Measurements from ENCODE around the gene AKR1C1. TPM values are rescaled to one million over a fixed set of nuclear protein-coding genes. Genes with fewer than 3 reads are reported as not detected.

AKR1C1 gene
- total RNA-seq, 1 donor: 140 TPM

DNA sequence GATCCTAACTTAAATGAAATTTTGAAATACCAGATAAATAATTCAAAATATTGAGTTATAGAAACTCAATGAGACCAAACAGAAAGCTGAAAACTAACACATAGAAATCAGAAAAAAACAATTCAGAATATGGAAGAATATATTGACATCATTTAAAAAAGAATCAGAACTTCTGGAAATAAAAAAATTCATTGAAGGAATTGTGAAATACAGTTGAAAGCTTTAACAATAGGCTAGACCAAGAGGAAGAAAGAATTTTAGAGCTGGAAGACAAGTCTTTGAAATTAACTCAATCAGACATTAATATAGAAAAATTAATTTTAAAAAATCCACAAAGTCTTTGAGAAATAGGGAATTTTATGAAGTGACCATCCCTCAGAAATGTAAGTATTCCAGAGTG lies 36.8 kb upstream of the AKR1C1 start:
- H4K20me1 ChIP-seq (ENCODE audit: insufficient read depth, low read length): no peaks in the 10 kb centered on the region
- H3K4me1 ChIP-seq (ENCODE audit: insufficient read depth, low read length): no peaks in the 10 kb centered on the region
- no peak overlapping the region for H3K4me3 ChIP-seq (ENCODE audit: insufficient read depth, low read length)
- H3K9me3 ChIP-seq (ENCODE audit: low read depth, low read length): no peaks in the 10 kb centered on the region
- H3K36me3 ChIP-seq (ENCODE audit: insufficient read depth, low read length): no peaks in the 10 kb centered on the region
- no peaks in the 10 kb centered on the region for H3K27me3 ChIP-seq (ENCODE audit: insufficient read depth, low read length)
- H3K79me2 ChIP-seq (ENCODE audit: insufficient read depth, low read length): no peaks in the 10 kb centered on the region
- H2AFZ ChIP-seq (ENCODE audit: low read length): no peak overlapping the region
- no peak overlapping the region for H3K4me2 ChIP-seq (ENCODE audit: insufficient read depth, low read length)
- no peak for TF ChIP-seq CTCF (IDR thresholded peaks at IDR 0.05; ENCODE audit: extremely low read depth, low read depth, low read length)
- no peak for DNase-seq (ENCODE audit: insufficient read length, low spot score, missing footprints)
- H3K27ac ChIP-seq (ENCODE audit: low read depth, low read length): no peak overlapping the region

DNA sequence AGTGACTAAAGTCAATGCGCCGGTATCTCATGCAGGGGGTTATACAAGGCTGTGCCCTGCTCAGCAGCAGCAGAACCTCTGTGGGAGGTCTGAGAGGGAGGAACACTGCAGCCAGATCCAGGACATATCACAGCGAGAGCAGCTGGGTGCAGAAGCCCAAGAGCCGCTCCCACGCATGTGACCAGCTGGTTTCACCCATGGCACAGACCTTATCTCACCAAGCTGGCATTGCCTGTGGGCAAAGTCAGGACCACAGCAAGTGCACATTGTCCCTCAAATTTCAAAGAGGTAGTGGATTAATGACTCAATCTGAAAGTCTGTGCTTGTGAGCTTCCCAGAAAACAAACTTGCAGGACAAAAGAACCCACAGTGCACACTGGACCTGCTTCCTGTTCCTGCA lies 31.6 kb upstream of the AKR1C1 start:
- no peaks in the 10 kb centered on the region for H3K9me3 ChIP-seq (ENCODE audit: low read depth, low read length)
- no peak for DNase-seq (ENCODE audit: insufficient read length, low spot score, missing footprints)

DNA sequence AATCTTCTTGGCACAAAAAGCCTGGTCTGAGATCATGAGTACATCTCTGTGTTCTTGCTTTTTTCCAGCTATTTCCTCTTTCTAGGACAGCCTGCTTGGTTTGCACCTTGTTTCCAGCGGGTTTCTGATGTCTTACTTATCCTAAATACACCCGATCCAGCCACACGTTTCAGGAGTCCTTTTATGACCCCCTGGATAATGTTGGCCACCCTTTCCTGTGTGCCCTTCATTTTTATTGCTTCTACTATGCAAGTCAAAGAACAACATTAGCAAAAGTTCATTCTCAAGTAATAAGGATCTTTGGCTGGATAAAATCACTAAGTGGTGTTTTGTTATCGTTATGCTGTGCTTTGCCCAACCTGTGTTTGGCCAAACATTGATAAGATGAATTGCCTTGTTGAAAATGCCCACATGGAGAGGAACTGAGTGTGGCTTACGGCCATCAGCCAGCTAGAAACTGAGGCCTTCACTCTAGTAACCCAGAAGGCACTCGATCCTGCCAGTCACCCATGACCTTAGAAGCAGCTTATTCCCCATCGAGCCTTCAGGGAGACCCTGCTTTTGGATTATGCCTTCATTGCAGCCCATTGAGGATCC lies 28.7 kb upstream of the AKR1C1 start:
- Histone ChIP-seq H2AFZ (ENCODE audit: low read length) (no peak overlapping the region), H3K4me3 (ENCODE audit: insufficient read depth, low read length) (no peak overlapping the region), H3K79me2 (ENCODE audit: insufficient read depth, low read length) (no peaks in the 10 kb centered on the region), H4K20me1 (ENCODE audit: insufficient read depth, low read length) (no peaks in the 10 kb centered on the region), H3K36me3 (ENCODE audit: insufficient read depth, low read length) (no peaks in the 10 kb centered on the region), H3K4me2 (ENCODE audit: insufficient read depth, low read length) (no peak overlapping the region), H3K4me1 (ENCODE audit: insufficient read depth, low read length) (peaks cover 5% of the 10 kb centered on the region), H3K27me3 (ENCODE audit: insufficient read depth, low read length) (no peaks in the 10 kb centered on the region), H3K27ac (ENCODE audit: low read depth, low read length) (no peak overlapping the region), H3K9me3 (ENCODE audit: low read depth, low read length) (no peaks in the 10 kb centered on the region)
- no peak for TF ChIP-seq CTCF (IDR thresholded peaks at IDR 0.05; ENCODE audit: extremely low read depth, low read depth, low read length)
- DNase-seq (ENCODE audit: insufficient read length, low spot score, missing footprints): no peak

More for the DNA sequence above, 31.6 kb upstream of the AKR1C1 start:
- no peak overlapping the region for H3K4me2 ChIP-seq (ENCODE audit: insufficient read depth, low read length)
- no peaks in the 10 kb centered on the region for H3K4me1 ChIP-seq (ENCODE audit: insufficient read depth, low read length)
- no peak for TF ChIP-seq CTCF (IDR thresholded peaks at IDR 0.05; ENCODE audit: extremely low read depth, low read depth, low read length)
- H3K36me3 ChIP-seq (ENCODE audit: insufficient read depth, low read length): no peaks in the 10 kb centered on the region
- no peaks in the 10 kb centered on the region for H4K20me1 ChIP-seq (ENCODE audit: insufficient read depth, low read length)
- H2AFZ ChIP-seq (ENCODE audit: low read length): no peak overlapping the region
- H3K4me3 ChIP-seq (ENCODE audit: insufficient read depth, low read length): no peak overlapping the region
- no peaks in the 10 kb centered on the region for H3K27me3 ChIP-seq (ENCODE audit: insufficient read depth, low read length)
- H3K27ac ChIP-seq (ENCODE audit: low read depth, low read length): no peak overlapping the region
- H3K79me2 ChIP-seq (ENCODE audit: insufficient read depth, low read length): no peaks in the 10 kb centered on the region

DNA sequence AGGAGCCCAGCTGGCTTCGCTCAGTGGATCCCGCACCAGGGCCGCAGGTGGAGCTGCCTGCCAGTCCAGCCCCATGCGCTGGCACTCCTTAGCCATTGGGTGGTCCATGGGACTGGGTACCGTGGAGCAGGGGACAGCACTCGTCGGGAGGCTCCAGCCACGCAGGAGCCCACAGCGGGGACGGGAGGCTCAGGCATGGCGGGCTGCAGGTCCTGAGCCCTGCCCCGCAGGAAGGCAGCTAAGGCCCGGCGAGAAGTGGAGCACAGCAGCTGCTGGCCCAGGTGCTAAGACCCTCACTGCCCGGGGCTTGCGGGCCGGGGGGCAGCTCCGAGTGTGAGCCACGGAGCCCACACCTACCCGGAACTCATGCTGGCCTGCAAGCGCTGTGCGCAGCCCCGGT lies 25.9 kb upstream of the AKR1C1 start:
- no peaks in the 10 kb centered on the region for H3K36me3 ChIP-seq (ENCODE audit: insufficient read depth, low read length)
- H3K27ac ChIP-seq (ENCODE audit: low read depth, low read length): no peak overlapping the region
- no peaks in the 10 kb centered on the region for H3K27me3 ChIP-seq (ENCODE audit: insufficient read depth, low read length)
- H3K4me2 ChIP-seq (ENCODE audit: insufficient read depth, low read length): no peak overlapping the region
- no peaks in the 10 kb centered on the region for H3K79me2 ChIP-seq (ENCODE audit: insufficient read depth, low read length)
- no peak for DNase-seq (ENCODE audit: insufficient read length, low spot score, missing footprints)
- H3K9me3 ChIP-seq (ENCODE audit: low read depth, low read length): no peaks in the 10 kb centered on the region
- peaks cover 18% of the 10 kb centered on the region for H3K4me1 ChIP-seq (ENCODE audit: insufficient read depth, low read length)
- no peak overlapping the region for H3K4me3 ChIP-seq (ENCODE audit: insufficient read depth, low read length)
- no peak for TF ChIP-seq CTCF (IDR thresholded peaks at IDR 0.05; ENCODE audit: extremely low read depth, low read depth, low read length)
- no peaks in the 10 kb centered on the region for H4K20me1 ChIP-seq (ENCODE audit: insufficient read depth, low read length)
- H2AFZ ChIP-seq (ENCODE audit: low read length): no peak overlapping the region

Measured in osteoblast (primary cell).